A673 (cell line): ENCODE results near the gene ADD3.

Source experiments
- EZH2 ChIP-seq: fragments of 200-600 bp; sonication (generic); IDR thresholded peaks from 2 replicates; pipeline ENCODE4 v1.6.1; 2017; ENCODE audit warnings: borderline replicate concordance, low read depth, mild to moderate bottlenecking, mixed read lengths, antibody characterized with exemption, low read length; ENCODE audit not compliant: poor library complexity, severe bottlenecking
- TF ChIP-seq, protein P1 (sequence below): fragments of 300-800, 200-600 bp; sonication (generic); conservative IDR thresholded peaks from 2 replicates; pipeline ENCODE4 v1.5.1; 2017; ENCODE audit warnings: low read depth, mild to moderate bottlenecking, antibody characterized with exemption, low read length, moderate library complexity, mixed read lengths

DNA sequence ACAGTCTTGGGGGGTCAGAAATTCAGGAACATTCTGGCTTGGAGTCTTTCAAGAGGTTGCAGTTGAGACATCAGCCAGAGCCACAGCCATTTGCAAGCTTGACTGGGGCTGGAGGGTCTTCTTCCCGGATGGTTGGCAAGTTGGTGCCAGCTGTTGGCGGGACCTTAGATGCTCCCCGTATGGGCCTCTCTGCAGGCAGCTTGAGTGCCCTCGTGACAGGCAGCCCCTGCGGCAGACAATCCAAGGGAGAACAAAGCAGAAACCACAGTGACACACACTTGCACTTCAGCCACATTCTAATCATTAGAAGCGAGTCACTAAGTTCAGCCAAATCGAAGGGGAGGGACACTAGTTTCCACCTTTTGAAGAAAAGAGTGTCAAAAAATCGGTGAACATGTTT, 140.2 kb downstream of the ADD3 start:
- TF ChIP-seq, protein P1, sequence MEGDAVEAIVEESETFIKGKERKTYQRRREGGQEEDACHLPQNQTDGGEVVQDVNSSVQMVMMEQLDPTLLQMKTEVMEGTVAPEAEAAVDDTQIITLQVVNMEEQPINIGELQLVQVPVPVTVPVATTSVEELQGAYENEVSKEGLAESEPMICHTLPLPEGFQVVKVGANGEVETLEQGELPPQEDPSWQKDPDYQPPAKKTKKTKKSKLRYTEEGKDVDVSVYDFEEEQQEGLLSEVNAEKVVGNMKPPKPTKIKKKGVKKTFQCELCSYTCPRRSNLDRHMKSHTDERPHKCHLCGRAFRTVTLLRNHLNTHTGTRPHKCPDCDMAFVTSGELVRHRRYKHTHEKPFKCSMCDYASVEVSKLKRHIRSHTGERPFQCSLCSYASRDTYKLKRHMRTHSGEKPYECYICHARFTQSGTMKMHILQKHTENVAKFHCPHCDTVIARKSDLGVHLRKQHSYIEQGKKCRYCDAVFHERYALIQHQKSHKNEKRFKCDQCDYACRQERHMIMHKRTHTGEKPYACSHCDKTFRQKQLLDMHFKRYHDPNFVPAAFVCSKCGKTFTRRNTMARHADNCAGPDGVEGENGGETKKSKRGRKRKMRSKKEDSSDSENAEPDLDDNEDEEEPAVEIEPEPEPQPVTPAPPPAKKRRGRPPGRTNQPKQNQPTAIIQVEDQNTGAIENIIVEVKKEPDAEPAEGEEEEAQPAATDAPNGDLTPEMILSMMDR: no peak
- TF ChIP-seq EZH2: no peak
